ENCODE measurements around the gene C4orf50.

GRCh38 chr4:5993876-5994811 is 24.1 kb downstream of the C4orf50 start:
- TF ChIP-seq POLR2AphosphoS5 (IDR thresholded peaks at IDR 0.05; ENCODE audit: low read depth) (no peak), CTCF (IDR thresholded peaks at IDR 0.05; ENCODE audit: insufficient read depth, low read length) (no peak), SPI1 (IDR thresholded peaks at IDR 0.05; ENCODE audit: borderline replicate concordance, low read depth) (no peak), GABPA (IDR thresholded peaks at IDR 0.05; ENCODE audit: low read depth) (no peak)
